Transverse colon (tissue), 4 donors: ENCODE measurements around the gene NUP50. TPM values are rescaled to one million over a fixed set of nuclear protein-coding genes. Genes with fewer than 3 reads are reported as not detected.

Experiments
- DNase-seq: peaks from one replicate; pipeline ENCODE4 v3.0.0-alpha.2; 2019
- H3K27ac ChIP-seq, 4 donors: fragments of 200-600 bp; sonication (generic); 2 replicates each; pipeline ENCODE4 v1.5.1; 2016 to 2018; ENCODE audit warnings: inconsistent platforms in 4 of 4
- H3K27me3 ChIP-seq: fragments of 200-600 bp; sonication (generic); 2 replicates; pipeline ENCODE4 v1.5.1; 2017; ENCODE audit warnings: inconsistent platforms
- H3K36me3 ChIP-seq, 4 donors: fragments of 200-600 bp; sonication (generic); 2 replicates each; pipeline ENCODE4 v1.5.1; 2017 to 2019; ENCODE audit warnings: inconsistent platforms in 4 of 4
- H3K4me1 ChIP-seq, 4 donors: fragments of 200-600 bp; sonication (generic); 2 replicates each; pipeline ENCODE4 v1.5.1; 2017 to 2020; ENCODE audit warnings: inconsistent platforms in 4 of 4
- H3K4me3 ChIP-seq, 4 donors: fragments of 200-600 bp; sonication (generic); 1 replicate in 1 of 4; 2 replicates in 3 of 4; pipeline versions ENCODE4 v1.5.1 to v1.6.1; 2017 to 2019; ENCODE audit warnings: inconsistent platforms in 4 of 4
- H3K9me3 ChIP-seq, 2 donors: fragments of 200-600 bp; sonication (generic); 2 replicates each; pipeline ENCODE4 v1.5.1; 2017 to 2019; ENCODE audit warnings: inconsistent platforms in 2 of 2
- EP300 ChIP-seq: sonication (generic); formaldehyde crosslinking; IDR thresholded peaks from one replicate; pipeline ENCODE4 v1.6.1; 2017; ENCODE audit warnings: antibody characterized with exemption, low read depth
- POLR2A ChIP-seq: fragments of 450-650 bp; IDR thresholded peaks from one replicate; pipeline ENCODE4 v1.6.1; 2016; ENCODE audit warnings: antibody characterized with exemption, mild to moderate bottlenecking, moderate library complexity
- POLR2AphosphoS5 ChIP-seq, 3 donors: sonication (generic); formaldehyde crosslinking; IDR thresholded peaks; one replicate each; pipeline ENCODE4 v1.6.1; 2016; ENCODE audit warnings: antibody characterized with exemption in 3 of 3
- WGBS, 2 donors: methylation state at CpG; one replicate each; pipeline ENCODE4 v1.1.5; 2018; ENCODE audit warnings: low coverage in 1 of 2; 5-methylcytosine and 5-hydroxymethylcytosine counted together
- in situ Hi-C, 4 donors: fragments of 200-750 bp; cut with MboI; loops; one replicate each; pipeline versions ENCODE4 v1.15.0 to v1.15.1; 2017; ENCODE audit warnings: low sequenced_read_pairs in 3 of 4, low pct_ligation_motif_present in 1 of 4, low pct_unique_long_range_greater_than_20kb in 1 of 4
- intact Hi-C: fragments of 100-400 bp; cut with DNase I; formaldehyde crosslinking; loops from one replicate; pipeline ENCODE4 v1.15.1; 2023; ENCODE audit warnings: low total_unique reads
- total RNA-seq, 4 donors: library from RNA; depleted of rRNA; stranded (reverse); fragments of >200 nt; gene quantifications; one replicate each; pipeline ENCODE4 v1.1.0, GENCODE V29; 2016
- TF ChIP-seq, protein P1 (sequence below), 5 experiments: fragments of 200-600 bp in 3 of 5; fragments of 450-650 bp in 2 of 5; sonication (generic) in 3 of 5; IDR thresholded peaks; 1 replicate in 2 of 5; 2 replicates in 3 of 5; pipeline ENCODE4 v1.5.1; 2016 to 2017; ENCODE audit warnings: antibody characterized with exemption in 5 of 5, inconsistent platforms in 3 of 5, mild to moderate bottlenecking in 2 of 5, moderate library complexity in 1 of 5

The NUP50 gene
- total RNA-seq, 4 donors from 2014 or later: 47.0 to 152 (median 73.5) TPM

DNA sequence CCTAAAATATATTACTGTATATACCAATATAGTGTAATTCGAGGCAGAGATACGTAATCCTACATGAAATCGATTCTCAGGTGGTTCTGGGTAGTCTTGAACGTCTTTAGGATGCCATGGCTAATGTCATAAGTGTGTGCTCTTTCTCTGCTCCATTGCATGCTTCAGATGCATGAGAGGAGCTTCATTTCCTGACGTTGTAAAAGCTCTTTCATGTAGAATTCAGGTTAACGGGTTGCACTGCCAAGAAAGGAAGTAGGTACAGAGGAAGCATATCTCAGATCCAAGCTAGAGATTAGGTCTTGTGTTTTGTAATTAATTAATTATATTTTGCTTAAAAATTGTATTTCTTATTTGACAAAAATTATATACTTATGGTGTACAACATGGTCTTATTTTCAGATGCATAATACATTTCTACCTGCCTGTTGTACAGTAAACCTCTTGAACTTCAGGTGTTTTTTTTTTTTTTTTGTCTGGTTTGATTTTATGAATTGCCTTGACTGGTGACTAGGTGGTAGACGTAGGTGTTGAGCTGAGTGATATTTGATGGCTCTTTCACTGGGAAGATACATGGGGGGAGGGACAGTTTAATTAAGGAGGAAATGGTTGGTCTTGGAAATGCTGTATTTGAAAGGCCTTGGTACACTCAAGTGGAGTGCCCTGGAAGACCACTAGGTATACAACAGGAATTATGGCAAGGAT is 9.3 kb downstream of the NUP50 start:
- Histone ChIP-seq H3K27ac (no peak overlapping the region), H3K4me3 (no peak overlapping the region), H3K36me3 (peaks cover 0 to 53% (median 26%) of the 10 kb centered on the region in 4 donors), H3K9me3 (no peaks in the 10 kb centered on the region), H3K27me3 (no peaks in the 10 kb centered on the region), H3K4me1 (no peaks in the 10 kb centered on the region)
- intact Hi-C loops: no loop called here
- no peak for DNase-seq
- WGBS, 2 donors: 82 to 84% methylated on average over 5 to 7 of the region's 7 CpGs
- TF ChIP-seq POLR2A (no peak), EP300 (no peak)
- TF ChIP-seq, protein P1, sequence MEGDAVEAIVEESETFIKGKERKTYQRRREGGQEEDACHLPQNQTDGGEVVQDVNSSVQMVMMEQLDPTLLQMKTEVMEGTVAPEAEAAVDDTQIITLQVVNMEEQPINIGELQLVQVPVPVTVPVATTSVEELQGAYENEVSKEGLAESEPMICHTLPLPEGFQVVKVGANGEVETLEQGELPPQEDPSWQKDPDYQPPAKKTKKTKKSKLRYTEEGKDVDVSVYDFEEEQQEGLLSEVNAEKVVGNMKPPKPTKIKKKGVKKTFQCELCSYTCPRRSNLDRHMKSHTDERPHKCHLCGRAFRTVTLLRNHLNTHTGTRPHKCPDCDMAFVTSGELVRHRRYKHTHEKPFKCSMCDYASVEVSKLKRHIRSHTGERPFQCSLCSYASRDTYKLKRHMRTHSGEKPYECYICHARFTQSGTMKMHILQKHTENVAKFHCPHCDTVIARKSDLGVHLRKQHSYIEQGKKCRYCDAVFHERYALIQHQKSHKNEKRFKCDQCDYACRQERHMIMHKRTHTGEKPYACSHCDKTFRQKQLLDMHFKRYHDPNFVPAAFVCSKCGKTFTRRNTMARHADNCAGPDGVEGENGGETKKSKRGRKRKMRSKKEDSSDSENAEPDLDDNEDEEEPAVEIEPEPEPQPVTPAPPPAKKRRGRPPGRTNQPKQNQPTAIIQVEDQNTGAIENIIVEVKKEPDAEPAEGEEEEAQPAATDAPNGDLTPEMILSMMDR (IDR thresholded peaks at IDR 0.05): no peak
- in situ Hi-C loops: no loop called here

GRCh38 chr22:45179276-45180049 is 15.7 kb downstream of the NUP50 start:
- intact Hi-C loops (no loop called here), in situ Hi-C loops (no loop called here)
- H3K4me1 ChIP-seq: no peaks in the 10 kb centered on the region
- no peaks in the 10 kb centered on the region for H3K9me3 ChIP-seq
- DNase-seq: no peak
- TF ChIP-seq, protein P1 (IDR thresholded peaks at IDR 0.05): no peak
- H3K27me3 ChIP-seq: no peaks in the 10 kb centered on the region
- 91 to 100% methylated on average over 3 to 9 of the region's 9 CpGs for WGBS, 2 donors
- H3K36me3 ChIP-seq: peaks cover 0 to 51% (median 21%) of the 10 kb centered on the region in 4 donors
- no peak overlapping the region for H3K27ac ChIP-seq
- no peak overlapping the region for H3K4me3 ChIP-seq

- Histone ChIP-seq H3K4me1 (no peaks in the 10 kb centered on the region), H3K36me3 (peaks cover 0 to 58% (median 21%) of the 10 kb centered on the region in 4 donors), H3K4me3 (no peak overlapping the region), H3K9me3 (no peaks in the 10 kb centered on the region), H3K27me3 (no peaks in the 10 kb centered on the region), H3K27ac (no peak overlapping the region)
- in situ Hi-C loops (no loop called here), intact Hi-C loops (no loop called here)
- 78 to 87% methylated on average over 11 to 14 of the region's 14 CpGs for whole genome bisulfite sequencing, 2 donors
- no peak for TF ChIP-seq POLR2AphosphoS5 (IDR thresholded peaks at IDR 0.05)
- TF ChIP-seq, protein P1 (IDR thresholded peaks at IDR 0.05): no peak
- no peak for TF ChIP-seq POLR2A
- no peak for DNase-seq
Measured at GRCh38 chr22:45180146-45180679, 16.5 kb downstream of the NUP50 start.

DNA sequence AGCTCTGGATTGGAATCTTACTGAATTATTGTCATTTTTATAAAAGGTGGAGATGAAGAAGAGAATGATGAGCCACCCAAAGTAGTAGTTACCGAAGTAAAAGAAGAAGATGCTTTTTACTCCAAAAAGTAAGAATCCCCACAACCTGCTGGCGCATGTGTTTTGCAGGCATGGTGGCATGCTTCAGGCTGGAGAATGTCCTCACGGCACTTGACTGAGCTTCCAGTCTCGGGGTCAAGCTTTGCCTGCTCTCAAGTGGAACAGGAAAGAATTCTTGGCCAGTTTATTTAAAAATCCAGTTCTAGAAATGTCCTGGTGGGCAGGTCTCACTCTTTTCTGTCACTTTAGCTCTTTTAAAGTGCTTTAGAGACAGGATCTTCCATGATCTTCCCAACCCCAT is 17.5 kb downstream of the NUP50 start:
- no peaks in the 10 kb centered on the region for H3K27me3 ChIP-seq
- intact Hi-C loops: no loop called here
- WGBS, 2 donors: 90 to 95% methylated on average over 2 to 4 of the region's 4 CpGs
- H3K4me1 ChIP-seq: no peaks in the 10 kb centered on the region
- TF ChIP-seq, protein P1 (IDR thresholded peaks at IDR 0.05): no peak
- no peak for TF ChIP-seq POLR2A
- TF ChIP-seq POLR2AphosphoS5 (IDR thresholded peaks at IDR 0.05): no peak
- TF ChIP-seq EP300: no peak
- H3K36me3 ChIP-seq: peaks cover 0 to 58% (median 25%) of the 10 kb centered on the region in 4 donors
- no peak overlapping the region for H3K27ac ChIP-seq
- H3K9me3 ChIP-seq: no peaks in the 10 kb centered on the region
- DNase-seq: no peak
- in situ Hi-C loops: no loop called here
- H3K4me3 ChIP-seq: no peak overlapping the region
